IMR-90 (cell line): ENCODE data around the gene KCNJ8. TPM values are rescaled to one million over a fixed set of nuclear protein-coding genes. Genes with fewer than 3 reads are reported as not detected.
A peak's percentile ranks its signal among the peaks of the same experiment; 100 is the strongest.

ENCODE experiments used
- ATAC-seq: fragments of 200-7000 bp; cut with Tn5 transposase; 2 replicates; pipeline ENCODE4 v1.9.1; 2020; ENCODE audit warnings: low read depth, mild to moderate bottlenecking, moderate library complexity
- BruUV-seq: library from RNA; stranded (reverse); fragments of 400-500 nt; replicated peaks from 2 replicates; lab custom pipeline; 2021; lab: Mats Ljungman, UMichigan
- CTCF ChIA-PET: fragments of 300-600 bp; formaldehyde crosslinking; extraction: SDS; loops from one replicate; lab custom pipeline; 2021; ENCODE audit warnings: antibody characterized with exemption; lab: Yijun Ruan, JAX
- POLR2A ChIA-PET: fragments of 300-600 bp; sonication (Branson Sonifier 250); formaldehyde crosslinking; loops from one replicate; lab custom pipeline; 2022; ENCODE audit warnings: antibody characterized with exemption; ENCODE audit not compliant: unreplicated experiment; lab: Charles Lee
- DNase-seq: peaks from one replicate; pipeline ENCODE4 v3.0.0; 2013
- H2AFZ ChIP-seq: replicated peaks from 2 replicates; pipeline ENCODE3; 2013; ENCODE audit warnings: low read length, mild to moderate bottlenecking; ENCODE audit not compliant: poor library complexity
- H2AK5ac ChIP-seq: 2 replicates; pipeline ENCODE4 v1.6.1; 2013; ENCODE audit warnings: low read depth, low read length, inconsistent platforms
- H2AK9ac ChIP-seq: replicated peaks from 2 replicates; pipeline ENCODE3; 2013; ENCODE audit warnings: mild to moderate bottlenecking, low read depth, low read length, moderate library complexity; ENCODE audit not compliant: poor library complexity
- H2BK120ac ChIP-seq: 2 replicates; pipeline ENCODE4 v1.6.1; 2013; ENCODE audit warnings: low read depth, low read length, inconsistent platforms
- H2BK15ac ChIP-seq: 3 replicates; pipeline ENCODE4 v1.6.1; 2013; ENCODE audit warnings: low read depth, low read length, inconsistent platforms
- H2BK20ac ChIP-seq: 2 replicates; pipeline ENCODE4 v1.6.1; 2013; ENCODE audit warnings: low read depth, mild to moderate bottlenecking, inconsistent platforms, low read length, moderate library complexity
- H2BK5ac ChIP-seq: 2 replicates; pipeline ENCODE4 v1.6.1; 2013; ENCODE audit warnings: mild to moderate bottlenecking, low read depth, low read length, inconsistent platforms; ENCODE audit not compliant: poor library complexity, severe bottlenecking
- H3K14ac ChIP-seq: replicated peaks from 2 replicates; pipeline ENCODE4 v1.6.1; 2013; ENCODE audit warnings: low read depth, low read length, inconsistent platforms
- H3K18ac ChIP-seq: 2 replicates; pipeline ENCODE4 v1.6.1; 2013; ENCODE audit warnings: low read depth, low read length, control low read depth
- H3K23ac ChIP-seq: 2 replicates; pipeline ENCODE4 v1.6.1; 2013; ENCODE audit warnings: low read depth, low read length, inconsistent platforms
- H3K27ac ChIP-seq: 2 replicates; pipeline ENCODE4 v1.5.1; 2013; ENCODE audit warnings: mild to moderate bottlenecking, control low read depth, low read length; ENCODE audit not compliant: insufficient read depth
- H3K27me3 ChIP-seq: 2 replicates; pipeline ENCODE4 v1.6.1; 2013; ENCODE audit warnings: low read length; ENCODE audit not compliant: control insufficient read depth, insufficient read depth
- H3K36me3 ChIP-seq: 2 replicates; pipeline ENCODE4 v1.6.1; 2013; ENCODE audit warnings: low read length, mixed read lengths; ENCODE audit not compliant: control insufficient read depth, insufficient read depth
- H3K4ac ChIP-seq: 2 replicates; pipeline ENCODE4 v1.6.1; 2013; ENCODE audit warnings: low read depth, low read length, inconsistent platforms
- H3K4me1 ChIP-seq: 2 replicates; pipeline ENCODE4 v1.6.1; 2013; ENCODE audit warnings: low read length, mixed read lengths; ENCODE audit not compliant: control insufficient read depth, insufficient read depth
- H3K4me2 ChIP-seq: 2 replicates; pipeline ENCODE4 v1.6.1; 2013; ENCODE audit warnings: low read depth, mild to moderate bottlenecking, control low read depth, low read length, moderate library complexity
- H3K4me3 ChIP-seq: 2 replicates; pipeline ENCODE4 v1.5.1; 2013; ENCODE audit warnings: low read depth, mild to moderate bottlenecking, control low read depth, low read length, moderate library complexity; ENCODE audit not compliant: insufficient read depth
- H3K56ac ChIP-seq: 2 replicates; pipeline ENCODE4 v1.6.1; 2013; ENCODE audit warnings: low read length, inconsistent platforms; ENCODE audit not compliant: insufficient read depth; ENCODE audit errors: extremely low read depth
- H3K79me1 ChIP-seq, 2 experiments: 2 replicates each; pipeline ENCODE4 v1.6.1; 2013; ENCODE audit warnings: low read length in 2 of 2, inconsistent platforms in 1 of 2, low read depth in 1 of 2
- H3K9ac ChIP-seq: 2 replicates; pipeline ENCODE4 v1.6.1; 2013; ENCODE audit warnings: low read depth, low read length, control low read depth
- H3K9me1 ChIP-seq: 2 replicates; pipeline ENCODE4 v1.6.1; 2013; ENCODE audit warnings: low read length, inconsistent platforms; ENCODE audit not compliant: insufficient read depth
- H3K9me3 ChIP-seq: 2 replicates; pipeline ENCODE4 v1.6.1; 2013; ENCODE audit warnings: low read length; ENCODE audit not compliant: control insufficient read depth, insufficient read depth
- H4K20me1 ChIP-seq: 2 replicates; pipeline ENCODE4 v1.6.1; 2013; ENCODE audit warnings: low read length, inconsistent platforms; ENCODE audit not compliant: insufficient read depth
- H4K5ac ChIP-seq: 2 replicates; pipeline ENCODE4 v1.6.1; 2013; ENCODE audit warnings: mild to moderate bottlenecking, low read depth, low read length, control low read depth
- H4K8ac ChIP-seq, 2 experiments: 2 replicates each; pipeline ENCODE4 v1.6.1; 2013; ENCODE audit warnings: low read depth in 2 of 2, low read length in 2 of 2, control low read depth in 1 of 2, inconsistent platforms in 1 of 2
- H4K91ac ChIP-seq: 2 replicates; pipeline ENCODE4 v1.6.1; 2013; ENCODE audit warnings: low read depth, low read length, inconsistent platforms; ENCODE audit not compliant: insufficient read depth
- BHLHE40 ChIP-seq: fragments of 150-350 bp; IDR thresholded peaks from 2 replicates; pipeline ENCODE4 v1.6.1; 2016; ENCODE audit warnings: mild to moderate bottlenecking, low read depth, low read length
- CHD1 ChIP-seq: IDR thresholded peaks from 2 replicates; pipeline ENCODE4 v1.6.1; 2012; ENCODE audit warnings: low read depth, low read length, improper control_type of control experiment
- MAFK ChIP-seq: IDR thresholded peaks from 2 replicates; pipeline ENCODE4 v1.6.1; 2012; ENCODE audit warnings: low read depth, low read length, improper control_type of control experiment
- MXI1 ChIP-seq: IDR thresholded peaks from 2 replicates; pipeline ENCODE4 v1.6.1; 2012; ENCODE audit warnings: low read depth, mild to moderate bottlenecking, low read length, moderate library complexity, borderline replicate concordance
- POLR2A ChIP-seq: IDR thresholded peaks from 2 replicates; pipeline ENCODE4 v1.6.1; 2012; ENCODE audit warnings: mild to moderate bottlenecking, low read depth, low read length
- USF2 ChIP-seq: fragments of 150-350 bp; IDR thresholded peaks from 2 replicates; pipeline ENCODE4 v1.6.1; 2017; ENCODE audit warnings: mild to moderate bottlenecking, antibody characterized with exemption, low read length, low read depth
- WGBS, 2 experiments: methylation state at CpG; one replicate each; pipeline versions ENCODE4 v1.1.5 to v1.1.7; 2013; ENCODE audit warnings: missing lambda C conversion rate in 2 of 2; ENCODE audit not compliant: insufficient read length in 1 of 2; ENCODE audit errors: extremely low coverage in 2 of 2; 5-methylcytosine and 5-hydroxymethylcytosine counted together
- dilution Hi-C: fragments of 300-500 bp; cut with HindIII; formaldehyde crosslinking; loops from one replicate; pipeline ENCODE4 v1.14.3; 2018; ENCODE audit warnings: low sequenced_read_pairs; ENCODE audit not compliant: unreplicated experiment
- in situ Hi-C: fragments of 300-500 bp; cut with MboI; formaldehyde crosslinking; loops from 3 replicates; pipeline ENCODE4 v1.14.3; 2019; ENCODE audit warnings: low sequenced_read_pairs, inconsistent platforms, mixed read lengths
- intact Hi-C: fragments of 100-400 bp; cut with micrococcal nuclease; formaldehyde crosslinking; loops from 2 replicates; pipeline ENCODE4 v1.10.0; 2022
- polyA plus RNA-seq, 3 experiments: library from polyadenylated mRNA; depleted of rRNA; stranded (reverse); fragments of >200 nt; gene quantifications; 2 replicates each; pipeline ENCODE4 v1.2.3, GENCODE V29; 2012; ENCODE audit warnings: low replicate concordance in 1 of 3
- total RNA-seq: library from RNA; depleted of rRNA; stranded (reverse); fragments of >200 nt; gene quantifications from 2 replicates; pipeline ENCODE4 v1.2.3, GENCODE V29; 2012

The KCNJ8 gene
- total and polyA plus RNA-seq, 2 of the 4 experiments (the other 2 are of a cell fraction) = 8.0 to 15.8 TPM

- TF ChIP-seq CHD1 = no peak
- no peak for TF ChIP-seq BHLHE40
- no peak for TF ChIP-seq POLR2A
- TF ChIP-seq MAFK = no peak
- no peak for TF ChIP-seq MXI1
- no peak for TF ChIP-seq USF2
- no peaks in the 10 kb centered on the region for H3K9me3 ChIP-seq
- intact Hi-C loops (no loop called here), dilution Hi-C loops (no loop called here), in situ Hi-C loops (no loop called here)
- H3K36me3 ChIP-seq = no peaks in the 10 kb centered on the region
- H3K14ac ChIP-seq = no peak overlapping the region
- BruUV-seq = no TSS peak
- no peak overlapping the region for H4K5ac ChIP-seq
- H3K9ac ChIP-seq = no peak overlapping the region
- WGBS, 2 experiments = no CpG with 5 or more reads among the region's 4 CpGs
- ChIA-PET POLR2A (interaction anchor here (0.7 kb wide), 1 partner anchor 13 kb away, joined by 6 read pairs; no protein-coding TSS in a partner anchor), CTCF (interaction anchor here (0.6 to 0.9 kb wide), 3 partner anchors 119 to 191 kb away, joined by 3 to 5 read pairs (median 3); partner anchors contain the start of gene ABCC9)
- no peak overlapping the region for H2BK120ac ChIP-seq
- no peak overlapping the region for H2BK15ac ChIP-seq
- H3K4me2 ChIP-seq = no peak overlapping the region
- H4K8ac ChIP-seq = no peak overlapping the region
- no peaks in the 10 kb centered on the region for H3K79me1 ChIP-seq
- no peak overlapping the region for H3K18ac ChIP-seq
- no peaks in the 10 kb centered on the region for H4K20me1 ChIP-seq
- no peak overlapping the region for H2AK5ac ChIP-seq
- ATAC-seq (peak; percentile 59), DNase-seq (peak; percentile 74)
- no peak overlapping the region for H2BK5ac ChIP-seq
- no peaks in the 10 kb centered on the region for H3K9me1 ChIP-seq
- no peaks in the 10 kb centered on the region for H3K4me1 ChIP-seq
- no peak overlapping the region for H3K23ac ChIP-seq
- H3K56ac ChIP-seq = no peak overlapping the region
- no peak overlapping the region for H2AK9ac ChIP-seq
- no peak overlapping the region for H4K91ac ChIP-seq
- no peak overlapping the region for H2BK20ac ChIP-seq
- no peak overlapping the region for H3K27ac ChIP-seq
- no peaks in the 10 kb centered on the region for H3K27me3 ChIP-seq
- no peak overlapping the region for H3K4me3 ChIP-seq
- H2AFZ ChIP-seq = no peak overlapping the region
- no peak overlapping the region for H3K4ac ChIP-seq
Measured at GRCh38 chr12:21751517-21751916, 23.0 kb downstream of the KCNJ8 start.
